Transverse colon (tissue), 4 donors: ENCODE data around the gene PTPRN. TPM values are rescaled to one million over a fixed set of nuclear protein-coding genes. Genes with fewer than 3 reads are reported as not detected.

Source experiments
- DNase-seq: peaks from one replicate; pipeline ENCODE4 v3.0.0-alpha.2; 2019
- H3K27ac ChIP-seq, 4 donors: fragments of 200-600 bp; sonication (generic); 2 replicates each; pipeline ENCODE4 v1.5.1; 2016 to 2018; ENCODE audit warnings: inconsistent platforms in 4 of 4
- H3K27me3 ChIP-seq: fragments of 200-600 bp; sonication (generic); 2 replicates; pipeline ENCODE4 v1.5.1; 2017; ENCODE audit warnings: inconsistent platforms
- H3K36me3 ChIP-seq, 4 donors: fragments of 200-600 bp; sonication (generic); 2 replicates each; pipeline ENCODE4 v1.5.1; 2017 to 2019; ENCODE audit warnings: inconsistent platforms in 4 of 4
- H3K4me1 ChIP-seq, 4 donors: fragments of 200-600 bp; sonication (generic); 2 replicates each; pipeline ENCODE4 v1.5.1; 2017 to 2020; ENCODE audit warnings: inconsistent platforms in 4 of 4
- H3K4me3 ChIP-seq, 4 donors: fragments of 200-600 bp; sonication (generic); 1 replicate in 1 of 4; 2 replicates in 3 of 4; pipeline versions ENCODE4 v1.5.1 to v1.6.1; 2017 to 2019; ENCODE audit warnings: inconsistent platforms in 4 of 4
- H3K9me3 ChIP-seq, 2 donors: fragments of 200-600 bp; sonication (generic); 2 replicates each; pipeline ENCODE4 v1.5.1; 2017 to 2019; ENCODE audit warnings: inconsistent platforms in 2 of 2
- EP300 ChIP-seq: sonication (generic); formaldehyde crosslinking; IDR thresholded peaks from one replicate; pipeline ENCODE4 v1.6.1; 2017; ENCODE audit warnings: antibody characterized with exemption, low read depth
- POLR2A ChIP-seq: fragments of 450-650 bp; IDR thresholded peaks from one replicate; pipeline ENCODE4 v1.6.1; 2016; ENCODE audit warnings: antibody characterized with exemption, mild to moderate bottlenecking, moderate library complexity
- POLR2AphosphoS5 ChIP-seq, 3 donors: sonication (generic); formaldehyde crosslinking; IDR thresholded peaks; one replicate each; pipeline ENCODE4 v1.6.1; 2016; ENCODE audit warnings: antibody characterized with exemption in 3 of 3
- WGBS, 2 donors: methylation state at CpG; one replicate each; pipeline ENCODE4 v1.1.5; 2018; ENCODE audit warnings: low coverage in 1 of 2; 5-methylcytosine and 5-hydroxymethylcytosine counted together
- in situ Hi-C, 4 donors: fragments of 200-750 bp; cut with MboI; loops; one replicate each; pipeline versions ENCODE4 v1.15.0 to v1.15.1; 2017; ENCODE audit warnings: low sequenced_read_pairs in 3 of 4, low pct_ligation_motif_present in 1 of 4, low pct_unique_long_range_greater_than_20kb in 1 of 4
- intact Hi-C: fragments of 100-400 bp; cut with DNase I; formaldehyde crosslinking; loops from one replicate; pipeline ENCODE4 v1.15.1; 2023; ENCODE audit warnings: low total_unique reads
- total RNA-seq, 4 donors: library from RNA; depleted of rRNA; stranded (reverse); fragments of >200 nt; gene quantifications; one replicate each; pipeline ENCODE4 v1.1.0, GENCODE V29; 2016
- TF ChIP-seq, protein P1 (sequence below), 5 experiments: fragments of 200-600 bp in 3 of 5; fragments of 450-650 bp in 2 of 5; sonication (generic) in 3 of 5; IDR thresholded peaks; 1 replicate in 2 of 5; 2 replicates in 3 of 5; pipeline ENCODE4 v1.5.1; 2016 to 2017; ENCODE audit warnings: antibody characterized with exemption in 5 of 5, inconsistent platforms in 3 of 5, mild to moderate bottlenecking in 2 of 5, moderate library complexity in 1 of 5

The PTPRN gene
- total RNA-seq, 4 donors from 2014 or later, result 0.60 to 2.6 (median 2.1) TPM

DNA sequence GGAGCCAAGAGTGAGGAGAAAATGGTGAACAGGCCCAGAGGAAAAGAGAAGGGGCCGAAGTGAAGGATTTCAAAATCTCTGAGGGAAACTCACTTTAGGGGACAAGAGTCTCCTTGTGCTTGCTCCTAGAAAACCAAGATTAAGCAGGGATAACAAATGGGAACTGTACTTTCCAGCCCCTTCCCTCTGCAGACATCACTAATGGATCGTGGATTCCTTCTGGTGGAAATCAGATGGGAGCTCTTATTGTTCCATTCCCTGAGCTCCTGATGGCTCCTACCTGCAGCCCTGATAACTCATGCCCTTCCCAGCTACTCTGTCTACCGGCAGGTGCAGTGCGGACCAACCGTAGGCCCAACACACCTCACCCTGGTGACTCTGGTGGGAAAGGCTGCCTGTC lies 43.9 kb upstream of the PTPRN start:
- Histone ChIP-seq H3K9me3 (no peaks in the 10 kb centered on the region), H3K4me1 (peaks cover 0 to 3% (median 1%) of the 10 kb centered on the region in 4 donors), H3K4me3 (no peak overlapping the region), H3K27ac (no peak overlapping the region), H3K36me3 (no peaks in the 10 kb centered on the region), H3K27me3 (peaks cover 66% of the 10 kb centered on the region)
- in situ Hi-C loops, result no loop called here
- TF ChIP-seq POLR2AphosphoS5 (IDR thresholded peaks at IDR 0.05), result no peak
- TF ChIP-seq, protein P1, sequence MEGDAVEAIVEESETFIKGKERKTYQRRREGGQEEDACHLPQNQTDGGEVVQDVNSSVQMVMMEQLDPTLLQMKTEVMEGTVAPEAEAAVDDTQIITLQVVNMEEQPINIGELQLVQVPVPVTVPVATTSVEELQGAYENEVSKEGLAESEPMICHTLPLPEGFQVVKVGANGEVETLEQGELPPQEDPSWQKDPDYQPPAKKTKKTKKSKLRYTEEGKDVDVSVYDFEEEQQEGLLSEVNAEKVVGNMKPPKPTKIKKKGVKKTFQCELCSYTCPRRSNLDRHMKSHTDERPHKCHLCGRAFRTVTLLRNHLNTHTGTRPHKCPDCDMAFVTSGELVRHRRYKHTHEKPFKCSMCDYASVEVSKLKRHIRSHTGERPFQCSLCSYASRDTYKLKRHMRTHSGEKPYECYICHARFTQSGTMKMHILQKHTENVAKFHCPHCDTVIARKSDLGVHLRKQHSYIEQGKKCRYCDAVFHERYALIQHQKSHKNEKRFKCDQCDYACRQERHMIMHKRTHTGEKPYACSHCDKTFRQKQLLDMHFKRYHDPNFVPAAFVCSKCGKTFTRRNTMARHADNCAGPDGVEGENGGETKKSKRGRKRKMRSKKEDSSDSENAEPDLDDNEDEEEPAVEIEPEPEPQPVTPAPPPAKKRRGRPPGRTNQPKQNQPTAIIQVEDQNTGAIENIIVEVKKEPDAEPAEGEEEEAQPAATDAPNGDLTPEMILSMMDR (IDR thresholded peaks at IDR 0.05), result no peak
- TF ChIP-seq POLR2A, result no peak
- DNase-seq, result no peak
- intact Hi-C loops, result no loop called here
- WGBS, 2 donors, result 69% methylated on average over 5 of the region's 5 CpGs; no CpG with 5 or more reads in 1 of the 2 donors

DNA sequence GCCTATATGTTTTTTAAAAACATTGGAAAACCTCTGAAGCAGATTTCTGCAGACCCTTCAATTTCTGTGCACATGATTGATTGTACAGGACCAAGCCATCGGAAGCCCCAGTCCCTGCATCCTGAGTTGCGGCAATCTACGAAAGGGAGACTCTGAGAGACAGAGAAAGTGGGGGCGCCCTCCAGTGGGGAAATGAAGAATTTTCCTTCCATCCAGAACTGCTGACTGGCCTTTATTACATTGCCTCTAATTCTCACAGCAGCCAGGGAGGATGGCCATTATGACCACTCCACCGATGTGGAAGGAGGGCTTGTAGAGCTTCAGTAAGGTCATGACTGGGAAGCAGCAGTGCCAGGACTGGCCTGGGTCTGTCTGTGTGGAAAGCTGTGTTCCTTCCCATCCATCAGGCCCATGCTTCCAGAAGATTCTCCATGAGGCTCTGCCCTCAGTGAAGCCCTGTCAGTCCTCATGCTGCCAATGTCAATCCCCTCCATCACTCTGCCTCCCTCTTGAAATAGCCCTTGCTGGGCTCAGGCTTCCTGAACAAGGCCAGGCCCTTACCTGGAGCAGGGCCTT lies 43.3 kb upstream of the PTPRN start:
- WGBS, 2 donors, result 7 to 13% methylated on average over 4 to 5 of the region's 5 CpGs
- intact Hi-C loops (no loop called here), in situ Hi-C loops (no loop called here)
- Histone ChIP-seq H3K4me3 (no peak overlapping the region), H3K27ac (no peak overlapping the region), H3K4me1 (no peaks in the 10 kb centered on the region), H3K27me3 (peaks cover 60% of the 10 kb centered on the region), H3K9me3 (no peaks in the 10 kb centered on the region), H3K36me3 (no peaks in the 10 kb centered on the region)
- TF ChIP-seq EP300 (no peak), POLR2AphosphoS5 (IDR thresholded peaks at IDR 0.05) (no peak), POLR2A (no peak)
- TF ChIP-seq, protein P1 (IDR thresholded peaks at IDR 0.05), result peak; percentile 58 to 67 (median 60)
- DNase-seq, result peak; percentile 73

DNA sequence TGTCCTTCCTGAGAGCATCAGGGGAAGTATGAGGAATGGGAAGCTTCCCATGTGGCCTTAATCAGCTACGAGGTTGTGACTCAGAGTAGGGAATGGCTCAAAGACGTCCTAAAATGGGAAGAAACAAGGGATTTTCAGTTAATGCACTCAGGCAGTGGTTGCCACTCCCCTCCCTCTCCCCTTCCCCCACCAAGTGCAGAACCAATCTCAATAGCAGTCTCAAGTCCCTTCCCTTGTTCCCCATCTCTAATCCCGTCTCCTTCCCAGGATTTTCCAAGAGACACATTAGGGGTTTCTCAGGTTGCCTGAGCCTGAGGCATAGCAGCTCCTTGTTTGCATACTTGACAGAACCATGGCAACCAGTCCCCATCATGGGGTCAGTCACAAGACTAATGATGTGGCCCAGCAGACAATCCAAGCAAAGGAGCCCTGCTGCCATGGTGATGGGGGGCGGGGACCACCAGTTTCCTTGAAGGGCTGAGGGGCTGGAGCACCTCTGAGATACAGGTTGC lies 41.6 kb upstream of the PTPRN start:
- no peak for TF ChIP-seq POLR2AphosphoS5 (IDR thresholded peaks at IDR 0.05)
- TF ChIP-seq, protein P1 (IDR thresholded peaks at IDR 0.05), result no peak
- TF ChIP-seq EP300, result no peak
- no peak for TF ChIP-seq POLR2A
- Histone ChIP-seq H3K27ac (no peak overlapping the region), H3K36me3 (no peaks in the 10 kb centered on the region), H3K4me3 (no peak overlapping the region), H3K27me3 (peaks cover 43% of the 10 kb centered on the region), H3K4me1 (no peaks in the 10 kb centered on the region), H3K9me3 (no peaks in the 10 kb centered on the region)
- intact Hi-C loops (no loop called here), in situ Hi-C loops (no loop called here)
- DNase-seq, result no peak
- 58% methylated on average over 4 of the region's 4 CpGs; no CpG with 5 or more reads in 1 of the 2 donors for WGBS, 2 donors

DNA sequence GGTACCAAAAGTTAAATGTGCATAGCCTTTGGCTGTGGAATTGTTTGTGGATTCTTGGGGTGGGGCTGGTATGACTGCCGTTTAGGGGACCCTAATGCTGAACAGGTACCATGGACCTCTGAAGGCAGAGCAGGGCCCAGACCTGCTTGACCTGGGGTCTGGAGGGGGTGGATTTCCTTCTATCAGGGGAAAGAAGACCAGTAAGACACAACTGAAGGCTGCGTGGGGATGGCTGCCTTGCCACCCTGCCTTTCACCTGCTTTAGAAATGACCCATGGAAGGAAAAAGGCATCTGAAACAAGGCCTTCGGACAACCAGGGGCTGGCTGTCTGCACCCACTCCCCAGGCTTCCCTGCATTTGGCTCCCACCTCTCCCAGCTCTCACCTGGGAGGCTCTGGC lies 41.0 kb upstream of the PTPRN start:
- no peak for DNase-seq
- no peak overlapping the region for H3K4me3 ChIP-seq
- 69 to 77% methylated on average over 3 of the region's 3 CpGs for WGBS, 2 donors
- intact Hi-C loops (no loop called here), in situ Hi-C loops (no loop called here)
- H3K36me3 ChIP-seq, result no peaks in the 10 kb centered on the region
- TF ChIP-seq POLR2AphosphoS5 (IDR thresholded peaks at IDR 0.05) (no peak), EP300 (no peak), POLR2A (no peak)
- TF ChIP-seq, protein P1 (IDR thresholded peaks at IDR 0.05), result no peak
- peaks cover 37% of the 10 kb centered on the region for H3K27me3 ChIP-seq
- H3K9me3 ChIP-seq, result no peaks in the 10 kb centered on the region
- no peak overlapping the region for H3K27ac ChIP-seq
- no peaks in the 10 kb centered on the region for H3K4me1 ChIP-seq
